ENCODE measurements around the gene CYP27A1.

The CYP27A1 gene

GRCh38 chr2:218834685-218835084, 52.7 kb downstream of the CYP27A1 start:
- no peaks in the 10 kb centered on the region for H3F3A ChIP-seq (ENCODE audit: insufficient read depth)
- H3K79me2 ChIP-seq (ENCODE audit: insufficient read depth, low read length): no peaks in the 10 kb centered on the region
- H3K36me3 ChIP-seq (ENCODE audit: low read length): no peaks in the 10 kb centered on the region
- H3K9ac ChIP-seq (ENCODE audit: low read length): no peak overlapping the region
- H3K27ac ChIP-seq (ENCODE audit: low read depth, low read length): no peak overlapping the region
- no peak overlapping the region for H3K4me2 ChIP-seq (ENCODE audit: low read depth, low read length, poor library complexity, severe bottlenecking)
- H3K4me3 ChIP-seq (ENCODE audit: insufficient read depth, low read length, poor library complexity, severe bottlenecking): no peak overlapping the region
- TF ChIP-seq CTCF (IDR thresholded peaks at IDR 0.05; ENCODE audit: insufficient read depth, low read length, poor library complexity, severe bottlenecking) (no peak), EZH2phosphoT487 (conservative IDR thresholded peaks at IDR 0.05; ENCODE audit: low read length) (no peak)
- no peaks in the 10 kb centered on the region for H3K9me2 ChIP-seq (replicated peaks; ENCODE audit: insufficient read depth, low read length)
- H2AFZ ChIP-seq (ENCODE audit: low read depth, low read length, severe bottlenecking): no peak overlapping the region
- no peaks in the 10 kb centered on the region for H3K27me3 ChIP-seq (ENCODE audit: low read length)
- no peaks in the 10 kb centered on the region for H4K20me1 ChIP-seq (ENCODE audit: low read depth, low read length)
- no peaks in the 10 kb centered on the region for H3K9me3 ChIP-seq (ENCODE audit: insufficient read depth, low read length)

GRCh38 chr2:218837495-218837894, 55.5 kb downstream of the CYP27A1 start:
- Histone ChIP-seq H3K9ac (ENCODE audit: low read length) (no peak overlapping the region), H2AFZ (ENCODE audit: low read depth, low read length, severe bottlenecking) (no peak overlapping the region), H3K4me3 (ENCODE audit: insufficient read depth, low read length, poor library complexity, severe bottlenecking) (no peak overlapping the region), H4K20me1 (ENCODE audit: low read depth, low read length) (no peaks in the 10 kb centered on the region), H3K4me2 (ENCODE audit: low read depth, low read length, poor library complexity, severe bottlenecking) (no peak overlapping the region), H3K79me2 (ENCODE audit: insufficient read depth, low read length) (no peaks in the 10 kb centered on the region), H3K27me3 (ENCODE audit: low read length) (no peaks in the 10 kb centered on the region), H3K36me3 (ENCODE audit: low read length) (no peaks in the 10 kb centered on the region), H3K9me2 (replicated peaks; ENCODE audit: insufficient read depth, low read length) (no peaks in the 10 kb centered on the region), H3K9me3 (ENCODE audit: insufficient read depth, low read length) (no peaks in the 10 kb centered on the region), H3F3A (ENCODE audit: insufficient read depth) (no peaks in the 10 kb centered on the region), H3K27ac (ENCODE audit: low read depth, low read length) (no peak overlapping the region)
- TF ChIP-seq CTCF (IDR thresholded peaks at IDR 0.05; ENCODE audit: insufficient read depth, low read length, poor library complexity, severe bottlenecking) (no peak), EZH2phosphoT487 (conservative IDR thresholded peaks at IDR 0.05; ENCODE audit: low read length) (no peak)

GRCh38 chr2:218839430-218839829, 57.5 kb downstream of the CYP27A1 start:
- no peaks in the 10 kb centered on the region for H4K20me1 ChIP-seq (ENCODE audit: low read depth, low read length)
- H3K9me3 ChIP-seq (ENCODE audit: insufficient read depth, low read length): no peaks in the 10 kb centered on the region
- no peaks in the 10 kb centered on the region for H3K9me2 ChIP-seq (replicated peaks; ENCODE audit: insufficient read depth, low read length)
- no peak overlapping the region for H3K9ac ChIP-seq (ENCODE audit: low read length)
- TF ChIP-seq EZH2phosphoT487 (conservative IDR thresholded peaks at IDR 0.05; ENCODE audit: low read length) (no peak), CTCF (IDR thresholded peaks at IDR 0.05; ENCODE audit: insufficient read depth, low read length, poor library complexity, severe bottlenecking) (no peak)
- no peaks in the 10 kb centered on the region for H3K36me3 ChIP-seq (ENCODE audit: low read length)
- H3F3A ChIP-seq (ENCODE audit: insufficient read depth): no peaks in the 10 kb centered on the region
- H3K4me2 ChIP-seq (ENCODE audit: low read depth, low read length, poor library complexity, severe bottlenecking): no peak overlapping the region
- H3K4me3 ChIP-seq (ENCODE audit: insufficient read depth, low read length, poor library complexity, severe bottlenecking): no peak overlapping the region
- H2AFZ ChIP-seq (ENCODE audit: low read depth, low read length, severe bottlenecking): no peak overlapping the region
- H3K27me3 ChIP-seq (ENCODE audit: low read length): no peaks in the 10 kb centered on the region
- no peak overlapping the region for H3K27ac ChIP-seq (ENCODE audit: low read depth, low read length)
- H3K79me2 ChIP-seq (ENCODE audit: insufficient read depth, low read length): no peaks in the 10 kb centered on the region
